Renal cortical epithelial cell (primary cell): ENCODE results near the gene GAD2. TPM values are rescaled to one million over a fixed set of nuclear protein-coding genes. Genes with fewer than 3 reads are reported as not detected.

Source experiments
- DNase-seq: peaks from one replicate; pipeline ENCODE4 v3.0.0-alpha.2; 2011; ENCODE audit warnings: low read depth
- total RNA-seq: library from RNA; depleted of rRNA; stranded (reverse); fragments of >200 nt; gene quantifications from 2 replicates; pipeline ENCODE4 v1.2.3, GENCODE V29; 2014

The GAD2 gene
- total RNA-seq, 1 donor from 2014 or later = not detected

GRCh38 chr10:26222563-26222962 lies 6.0 kb downstream of the GAD2 start:
- DNase-seq = no peak

DNA sequence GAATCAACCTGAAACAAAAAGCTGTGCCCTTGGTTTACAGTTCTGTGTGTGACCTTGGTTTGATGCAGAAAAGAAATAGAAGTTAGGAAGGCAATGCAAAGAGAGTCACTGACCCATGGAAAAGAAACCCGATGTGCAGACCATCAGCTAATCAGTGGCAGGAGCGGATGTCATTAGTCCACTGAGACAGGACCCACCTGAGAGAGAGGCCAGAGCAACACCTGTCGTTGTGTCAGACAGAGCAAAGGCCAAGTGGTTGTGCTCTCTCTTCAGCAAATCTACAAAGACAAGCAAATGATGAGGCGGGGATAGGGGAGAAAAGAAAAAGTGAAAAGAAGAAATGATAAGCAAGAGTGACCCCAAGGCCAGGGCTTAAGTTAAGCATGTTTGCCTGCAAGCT lies 8.7 kb downstream of the GAD2 start:
- DNase-seq = no peak

DNA sequence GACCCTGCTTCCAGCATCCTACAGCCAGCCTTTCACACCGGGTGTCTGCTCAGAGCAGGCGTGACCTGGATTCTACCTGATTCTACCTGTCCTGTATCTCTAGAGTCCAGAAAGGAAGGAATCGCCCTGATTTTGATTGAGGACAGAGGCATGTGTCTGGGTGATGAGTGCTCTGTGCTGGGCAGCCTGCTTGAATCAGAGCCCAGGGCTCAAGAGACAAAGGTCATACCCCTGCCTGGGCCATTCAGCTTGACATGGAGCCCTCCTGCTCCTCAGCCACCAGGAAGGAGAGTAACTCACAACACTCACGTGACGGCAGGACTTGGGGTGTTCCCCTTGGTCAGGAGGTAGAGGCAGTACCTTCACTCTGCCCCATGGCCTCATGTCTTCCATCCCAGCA lies 11.2 kb downstream of the GAD2 start:
- DNase-seq = no peak

GRCh38 chr10:26232174-26232573 lies 15.6 kb downstream of the GAD2 start:
- no peak for DNase-seq

GRCh38 chr10:26235761-26236160 lies 19.2 kb downstream of the GAD2 start:
- DNase-seq = no peak

DNA sequence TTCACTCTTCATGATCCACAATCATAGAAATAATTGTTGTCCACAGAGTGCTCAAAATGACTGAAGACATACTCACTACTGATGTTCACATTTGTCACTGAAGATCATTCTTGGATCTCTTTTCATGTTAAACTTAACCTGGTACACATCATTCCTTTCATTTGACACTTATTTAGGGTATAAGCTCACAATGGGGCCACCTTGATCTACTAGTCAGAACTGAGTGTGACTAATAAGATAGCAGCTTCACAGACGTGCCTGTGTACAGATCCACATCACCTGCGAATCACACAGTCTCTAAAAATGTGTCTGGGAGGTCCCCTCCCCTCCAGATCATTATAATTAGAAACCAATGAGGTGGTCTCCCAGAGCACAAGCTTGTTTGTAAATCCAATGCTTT lies 21.8 kb downstream of the GAD2 start:
- no peak for DNase-seq

- no peak for DNase-seq
These were observed 26.3 kb downstream of the GAD2 start for GRCh38 chr10:26242706-26243350.

DNA sequence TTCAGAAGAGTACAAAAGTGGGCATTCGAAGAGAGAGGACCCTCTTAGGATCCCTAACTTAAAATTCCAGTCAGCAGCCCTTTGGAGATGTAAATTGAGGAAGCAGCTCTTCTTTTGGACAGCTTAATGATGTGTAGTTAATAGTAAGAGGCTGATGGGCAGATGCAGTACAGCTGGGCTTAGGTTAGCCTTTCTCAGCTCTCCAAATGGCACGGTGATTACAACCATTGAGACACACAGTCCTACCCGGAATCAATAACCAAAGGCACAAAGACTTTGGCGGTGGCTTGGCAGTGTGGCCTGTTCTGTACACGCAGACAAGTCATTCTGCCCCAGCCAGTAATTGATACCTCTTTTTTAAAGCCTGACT lies 26.8 kb downstream of the GAD2 start:
- no peak for DNase-seq

GRCh38 chr10:26249681-26250080 lies 33.1 kb downstream of the GAD2 start:
- no peak for DNase-seq

DNA sequence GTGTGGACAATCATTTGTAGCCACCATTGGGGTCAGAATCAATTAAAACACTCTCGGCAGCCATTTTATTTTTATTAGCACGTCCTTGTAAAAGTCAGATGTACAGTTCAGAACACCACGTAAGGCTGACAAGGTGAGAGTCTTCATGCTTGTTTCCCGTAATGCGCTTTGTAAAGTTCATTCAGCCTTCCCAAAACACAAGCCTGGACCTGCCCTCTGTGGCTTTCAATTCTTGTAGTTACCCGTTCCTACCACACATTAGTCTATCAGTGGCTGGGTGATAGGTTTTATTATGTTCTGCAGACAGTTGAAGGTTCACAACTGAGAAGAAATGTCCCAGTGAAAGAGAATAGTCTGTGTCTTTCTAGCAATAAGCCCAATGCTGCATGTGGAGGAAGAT lies 35.4 kb downstream of the GAD2 start:
- DNase-seq = no peak

DNA sequence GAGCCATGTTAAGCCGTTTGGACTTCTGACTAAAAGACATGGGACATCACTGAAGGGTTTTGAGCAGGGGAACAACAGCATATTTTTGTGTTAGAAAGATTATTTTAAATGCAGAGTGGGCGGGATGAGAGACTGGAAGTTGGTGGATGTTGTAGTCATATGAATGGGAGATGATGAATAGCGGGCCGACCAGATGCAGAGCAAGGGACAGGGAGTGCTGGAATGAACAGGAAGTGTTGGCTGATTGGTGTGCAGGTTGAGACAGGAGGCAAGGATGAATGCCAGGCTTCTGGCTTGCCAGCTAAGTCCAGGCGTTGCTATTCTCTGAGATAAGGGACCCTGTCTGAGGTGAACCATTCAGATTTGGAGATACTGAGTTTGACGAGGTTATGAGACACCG lies 38.0 kb downstream of the GAD2 start:
- no peak for DNase-seq

DNA sequence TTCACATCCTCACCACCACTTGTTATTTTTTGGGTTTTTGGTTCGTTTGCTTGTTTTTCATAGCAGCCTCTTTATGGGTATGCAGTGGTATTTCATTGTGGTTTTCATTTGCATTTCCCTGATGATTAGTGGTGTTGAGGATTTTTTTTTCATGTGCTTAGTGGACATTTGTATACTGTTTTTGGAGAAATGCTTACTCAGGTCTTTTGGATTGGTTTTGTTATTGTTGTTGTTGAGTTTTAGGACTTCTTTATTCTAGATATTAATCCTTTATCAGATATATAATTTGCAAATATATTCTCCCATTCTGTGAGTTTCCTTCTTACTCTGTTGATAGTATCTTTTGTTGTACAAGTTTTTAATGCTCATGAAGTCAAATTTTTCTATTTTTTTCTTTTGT lies 42.8 kb downstream of the GAD2 start:
- DNase-seq = no peak

GRCh38 chr10:26269754-26270153 lies 53.2 kb downstream of the GAD2 start:
- DNase-seq = peak; percentile 68

GRCh38 chr10:26274391-26274790 lies 57.8 kb downstream of the GAD2 start:
- no peak for DNase-seq

GRCh38 chr10:26278295-26278694 lies 61.7 kb downstream of the GAD2 start:
- DNase-seq = no peak

DNA sequence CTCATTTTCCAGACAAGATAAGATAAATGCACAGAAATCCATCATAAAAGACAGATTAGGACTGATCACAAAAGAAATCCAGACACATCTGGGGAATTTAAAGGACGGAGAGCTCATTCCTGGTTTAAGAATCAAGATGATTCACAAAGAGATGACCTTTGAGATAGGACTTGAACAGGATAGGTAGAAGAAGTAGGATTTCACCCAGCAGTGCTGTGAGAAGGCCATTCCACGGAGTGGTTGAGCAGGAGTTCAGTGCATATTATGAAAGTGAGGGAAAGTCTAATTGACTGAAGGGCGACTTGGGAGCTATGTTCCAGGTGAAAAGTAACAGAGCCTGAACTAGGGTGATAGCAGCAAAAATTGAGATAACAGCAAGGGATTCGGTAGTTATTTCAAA lies 73.7 kb downstream of the GAD2 start:
- DNase-seq = no peak

DNA sequence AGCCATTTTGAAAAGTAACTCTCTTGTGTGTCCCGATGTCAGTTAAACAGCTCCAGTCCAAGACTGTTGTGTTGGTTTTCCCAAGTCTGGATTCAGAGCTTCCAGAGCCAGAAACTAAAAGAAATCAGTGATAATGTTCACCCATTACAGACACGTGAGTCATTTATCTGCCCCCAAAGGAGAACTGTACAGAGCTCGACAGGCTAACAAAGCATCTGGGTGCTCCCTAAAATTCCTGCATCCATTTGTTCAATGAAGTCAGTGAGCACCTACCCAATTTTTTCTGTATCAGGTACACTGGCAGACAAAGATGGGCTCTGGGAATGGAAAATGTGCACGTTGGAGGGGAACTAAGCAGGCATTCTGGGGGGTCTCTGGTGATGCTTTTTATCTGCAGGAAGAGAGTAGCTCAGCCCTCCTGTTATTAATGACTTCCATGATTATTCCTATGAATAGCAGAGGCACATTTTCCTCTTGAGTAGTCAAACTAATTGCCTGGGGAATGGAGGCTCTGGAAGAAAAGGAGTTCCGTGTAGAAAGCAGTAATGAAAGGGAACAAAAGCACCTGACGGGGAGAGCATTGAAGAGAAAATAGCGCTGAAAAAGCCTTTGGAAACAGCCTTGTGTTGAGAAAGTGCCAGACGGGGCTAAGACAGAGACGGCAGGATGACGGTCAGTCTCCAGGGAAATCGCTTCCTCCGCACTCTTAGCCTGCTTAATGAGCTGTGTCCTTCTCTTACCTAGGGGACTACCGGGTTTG lies 75.3 kb downstream of the GAD2 start:
- no peak for DNase-seq

DNA sequence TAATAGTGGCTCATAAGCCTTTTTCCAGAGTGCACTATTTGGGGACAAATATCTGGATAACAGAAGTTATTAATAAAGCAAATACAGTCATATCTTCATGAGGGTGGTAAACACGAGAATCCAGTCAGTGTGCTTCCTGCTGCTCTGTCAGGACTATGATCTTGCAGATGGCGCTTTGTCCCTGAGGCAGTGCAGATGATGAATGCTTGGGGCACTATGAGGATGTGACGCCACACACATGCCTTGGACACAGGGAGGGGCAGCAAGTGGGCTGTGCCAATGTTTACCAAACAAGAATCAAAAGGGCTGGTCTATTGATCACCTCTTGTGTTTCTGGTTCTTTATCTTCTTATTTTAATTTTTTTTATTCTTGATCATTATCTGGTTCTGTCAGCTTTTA lies 79.8 kb downstream of the GAD2 start:
- DNase-seq = no peak

- no peak for DNase-seq
These were observed 83.4 kb downstream of the GAD2 start for GRCh38 chr10:26300001-26300400.

DNA sequence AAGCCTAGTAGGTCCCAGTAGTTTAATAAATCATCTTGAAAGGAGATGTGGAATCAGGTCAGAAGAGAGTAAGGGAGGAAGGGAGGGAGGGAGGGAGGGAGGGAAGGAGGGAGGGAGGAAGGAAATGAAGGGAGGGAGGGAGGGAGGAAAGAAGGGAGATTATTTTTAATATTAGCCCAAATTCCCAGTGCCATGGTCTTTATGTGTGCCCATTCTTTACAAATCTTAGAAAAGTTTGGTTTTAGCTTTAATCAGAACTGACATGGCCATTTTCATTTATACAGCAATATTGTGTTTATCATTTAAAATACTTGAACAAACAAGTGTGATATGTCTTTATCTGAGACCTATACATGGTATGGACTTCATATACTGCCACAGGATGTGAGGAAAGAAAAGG lies 86.8 kb downstream of the GAD2 start:
- no peak for DNase-seq

DNA sequence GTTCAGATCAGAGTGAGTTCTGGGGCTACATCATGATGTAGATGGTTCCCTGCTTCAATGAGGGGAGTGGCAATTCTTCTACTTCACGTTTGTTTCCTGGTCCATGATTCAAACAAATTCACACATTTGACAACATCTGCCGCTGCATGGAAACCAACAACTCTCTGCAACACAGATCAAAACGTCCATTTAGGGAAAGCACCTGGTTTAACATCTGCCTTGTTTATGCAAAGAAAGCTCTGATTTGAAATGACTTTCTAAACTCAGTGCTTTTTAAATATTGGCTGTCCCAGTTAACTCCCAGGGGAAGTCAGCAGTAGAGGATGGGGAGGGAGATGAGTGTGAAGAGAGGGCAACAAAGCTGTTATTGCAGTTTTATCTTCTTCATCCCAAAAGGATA lies 93.8 kb downstream of the GAD2 start:
- no peak for DNase-seq

DNA sequence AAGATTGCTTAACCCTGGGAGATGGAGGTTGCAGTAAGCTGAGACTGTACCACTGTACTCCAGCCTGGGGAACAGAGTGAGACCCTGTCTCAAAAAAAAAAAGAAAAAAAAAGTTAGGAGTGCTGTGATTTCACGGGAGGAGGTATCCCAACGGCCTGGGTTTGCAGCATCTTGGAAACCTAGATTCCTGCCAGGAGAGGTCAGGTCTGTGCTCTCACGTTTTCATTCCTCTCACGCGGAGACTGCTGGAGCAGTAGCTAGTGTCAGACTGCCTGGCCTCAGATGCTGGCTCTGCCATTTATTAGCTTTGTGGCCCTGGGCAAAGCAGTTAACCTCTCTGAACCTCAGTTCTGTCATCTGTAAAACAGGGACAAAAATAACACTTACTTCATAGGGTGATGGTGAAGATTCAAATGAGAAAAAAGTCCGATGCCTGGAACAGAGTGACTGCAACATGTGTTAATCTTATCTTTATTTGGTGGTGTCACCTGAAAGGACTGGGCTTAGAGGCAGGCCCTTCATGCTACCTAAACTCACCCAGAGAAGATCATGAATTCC lies 94.9 kb downstream of the GAD2 start:
- DNase-seq = peak; percentile 10

DNA sequence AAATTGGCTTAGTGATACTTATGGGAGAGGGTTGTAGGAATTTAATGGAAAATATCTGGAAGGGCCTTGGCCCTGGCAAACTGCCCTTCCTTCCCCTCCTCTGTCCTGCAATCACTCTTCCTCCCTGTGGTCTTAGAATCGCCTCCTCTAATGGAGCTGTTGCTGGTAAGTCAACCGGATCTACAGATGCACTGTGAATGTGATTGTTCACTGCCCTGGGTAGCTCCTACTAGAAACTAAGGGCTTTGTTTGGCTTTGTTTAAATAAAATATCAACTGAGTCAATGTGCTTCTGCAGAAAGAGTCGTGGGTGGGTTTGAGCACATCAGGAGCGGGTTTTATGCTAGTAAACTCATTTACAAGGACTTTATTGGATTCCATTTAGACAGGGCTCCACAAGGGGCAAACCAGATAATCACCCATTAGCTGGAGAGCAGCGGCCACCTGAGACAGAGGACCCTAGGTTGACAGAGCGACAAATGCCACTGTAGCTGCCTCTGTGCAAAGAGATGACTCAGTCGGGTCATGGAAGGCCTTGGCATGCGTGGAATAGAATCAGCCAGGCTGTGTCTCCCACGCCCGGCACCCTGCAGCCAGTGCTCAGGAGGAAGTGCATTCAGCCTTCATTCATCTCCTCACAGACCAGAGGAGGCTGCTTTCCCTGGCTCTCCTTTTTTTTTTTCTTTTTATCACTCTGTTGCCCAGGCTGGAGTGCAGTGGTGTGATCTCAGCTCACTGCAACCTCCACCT lies 97.9 kb downstream of the GAD2 start:
- DNase-seq = no peak
